GM23338 (cell line): ENCODE data around the gene MARCHF7. TPM values are rescaled to one million over a fixed set of nuclear protein-coding genes. Genes with fewer than 3 reads are reported as not detected.

Source experiments
- ATAC-seq: fragments of 200-7000 bp; cut with Tn5 transposase; 3 replicates; pipeline ENCODE4 v1.9.1; 2020
- DNase-seq: peaks from one replicate; pipeline ENCODE4 v3.0.0-alpha.2; 2015; ENCODE audit warnings: low spot score
- H2AFZ ChIP-seq: fragments of 200-600 bp; sonication (generic); 2 replicates; pipeline ENCODE4 v1.8.0; 2016; ENCODE audit warnings: antibody characterized with exemption, mild to moderate bottlenecking, moderate library complexity
- H3F3A ChIP-seq: fragments of 200-600 bp; sonication (generic); replicated peaks from 2 replicates; pipeline ENCODE4 v1.8.0; 2017; ENCODE audit warnings: antibody characterized with exemption, mixed run types, low read depth
- H3K27ac ChIP-seq: fragments of 200-600 bp; sonication (generic); 2 replicates; pipeline ENCODE4 v1.6.1; 2016; ENCODE audit warnings: low read depth
- H3K27me3 ChIP-seq: fragments of 200-600 bp; sonication (generic); 2 replicates; pipeline ENCODE4 v1.8.0; 2016; ENCODE audit warnings: mild to moderate bottlenecking, mixed run types, moderate library complexity; ENCODE audit not compliant: insufficient read depth
- H3K36me3 ChIP-seq: fragments of 200-600 bp; sonication (generic); 2 replicates; pipeline ENCODE4 v1.8.0; 2016; ENCODE audit warnings: mild to moderate bottlenecking; ENCODE audit not compliant: insufficient read depth
- H3K4me1 ChIP-seq: fragments of 200-600 bp; sonication (generic); 2 replicates; pipeline ENCODE4 v1.8.0; 2016; ENCODE audit warnings: mild to moderate bottlenecking, moderate library complexity; ENCODE audit not compliant: insufficient read depth
- H3K4me2 ChIP-seq: fragments of 200-600 bp; sonication (generic); 2 replicates; pipeline ENCODE4 v1.7.1; 2017; ENCODE audit warnings: mixed run types
- H3K4me3 ChIP-seq: fragments of 200-600 bp; sonication (generic); 2 replicates; pipeline ENCODE4 v1.6.1; 2016; ENCODE audit warnings: mixed run types
- H3K79me2 ChIP-seq: fragments of 200-600 bp; sonication (generic); replicated peaks from 2 replicates; pipeline ENCODE4 v1.8.0; 2017; ENCODE audit warnings: mild to moderate bottlenecking; ENCODE audit not compliant: insufficient read depth
- H3K9me2 ChIP-seq: fragments of 200-600 bp; sonication (generic); 2 replicates; pipeline ENCODE4 v1.8.0; 2017; ENCODE audit not compliant: insufficient read depth
- H4K20me1 ChIP-seq: fragments of 200-600 bp; sonication (generic); replicated peaks from 2 replicates; pipeline ENCODE4 v1.8.0; 2017; ENCODE audit warnings: mild to moderate bottlenecking; ENCODE audit not compliant: insufficient read depth
- H3K27ac Mint-ChIP-seq: 2 replicates; pipeline ENCODE4 v1.8.0; 2020; ENCODE audit warnings: inconsistent platforms, mild to moderate bottlenecking, moderate library complexity, mixed read lengths
- H3K27me3 Mint-ChIP-seq: 3 replicates; pipeline ENCODE4 v1.8.0; 2022; ENCODE audit warnings: low read depth, mild to moderate bottlenecking, moderate library complexity, mixed read lengths, inconsistent platforms; ENCODE audit not compliant: insufficient read depth, poor library complexity
- H3K36me3 Mint-ChIP-seq: 3 replicates; pipeline ENCODE4 v1.8.0; 2021; ENCODE audit warnings: low read depth, mild to moderate bottlenecking, inconsistent platforms, moderate library complexity, mixed read lengths
- H3K4me1 Mint-ChIP-seq: 3 replicates; pipeline ENCODE4 v1.8.0; 2020; ENCODE audit warnings: mild to moderate bottlenecking, inconsistent platforms, mixed read lengths
- H3K4me3 Mint-ChIP-seq: 3 replicates; pipeline ENCODE4 v1.8.0; 2021; ENCODE audit warnings: moderate library complexity, mild to moderate bottlenecking, inconsistent platforms, mixed read lengths
- H3K9me3 Mint-ChIP-seq: 3 replicates; pipeline ENCODE4 v1.8.0; 2020; ENCODE audit warnings: moderate library complexity, mild to moderate bottlenecking, inconsistent platforms, mixed read lengths
- CREB1 ChIP-seq: fragments of 250-450 bp; sonication (Bioruptor Pico); IDR thresholded peaks from 2 replicates; pipeline ENCODE4 v1.5.0; 2020; ENCODE audit warnings: low read depth, mild to moderate bottlenecking, moderate library complexity
- EZH2 ChIP-seq: fragments of 200-600 bp; sonication (generic); IDR thresholded peaks from one replicate; pipeline ENCODE4 v1.8.0; 2017; ENCODE audit warnings: antibody characterized with exemption, mild to moderate bottlenecking, low read depth; ENCODE audit not compliant: unreplicated experiment
- EZH2phosphoT487 ChIP-seq: fragments of 200-600 bp; sonication (generic); IDR thresholded peaks from one replicate; pipeline ENCODE4 v1.8.1; 2018; ENCODE audit warnings: antibody characterized with exemption; ENCODE audit not compliant: unreplicated experiment
- JUNB ChIP-seq: IDR thresholded peaks from one replicate; pipeline ENCODE4 v1.6.1; 2016; ENCODE audit warnings: antibody characterized with exemption; ENCODE audit not compliant: unreplicated experiment
- NANOG ChIP-seq: IDR thresholded peaks from 2 replicates; pipeline ENCODE4 v1.6.1; 2016; ENCODE audit warnings: antibody characterized with exemption, borderline replicate concordance
- POLR2AphosphoS5 ChIP-seq: IDR thresholded peaks from 2 replicates; pipeline ENCODE4 v1.6.1; 2016; ENCODE audit warnings: antibody characterized with exemption, low read depth
- STAT1 ChIP-seq: IDR thresholded peaks from one replicate; pipeline ENCODE4 v1.6.1; 2016; ENCODE audit warnings: antibody characterized with exemption; ENCODE audit not compliant: unreplicated experiment
- ZNF114 ChIP-seq: fragments of 250-450 bp; sonication (Bioruptor Pico); IDR thresholded peaks from 2 replicates; pipeline ENCODE4 v1.5.0; 2020; ENCODE audit warnings: mild to moderate bottlenecking, moderate library complexity
- polyA plus RNA-seq: library from polyadenylated mRNA; unstranded; fragments of >200 nt; fragmentation: Nextera tagmentation; extraction: Ambion mirVana; gene quantifications from 2 replicates; pipeline ENCODE4 v1.2.1, GENCODE V29; 2016
- total RNA-seq: library from RNA; depleted of rRNA; stranded (reverse); fragments of >200 nt; shearing (Covaris generic); gene quantifications from 2 replicates; pipeline ENCODE4 v1.2.3, GENCODE V29; 2014
- TF ChIP-seq, protein P1 (sequence below), 2 experiments: fragments of 200-600 bp in 1 of 2; sonication (generic) in 1 of 2; conservative IDR thresholded peaks; 2 replicates each; pipeline versions ENCODE4 v1.5.1 to v1.6.1; 2016 to 2017; ENCODE audit warnings: antibody characterized with exemption in 2 of 2, low read depth in 2 of 2, mild to moderate bottlenecking in 2 of 2, moderate library complexity in 1 of 2
- TF ChIP-seq, protein P2 (sequence below): IDR thresholded peaks from one replicate; pipeline ENCODE4 v1.6.1; 2018; ENCODE audit warnings: antibody characterized with exemption; ENCODE audit not compliant: unreplicated experiment
- TF ChIP-seq, protein P3 (sequence below): IDR thresholded peaks from 2 replicates; pipeline ENCODE4 v1.6.1; 2016; ENCODE audit warnings: antibody characterized with exemption

Gene MARCHF7
- total and polyA plus RNA-seq, 2 experiments from 2014 or later: 101 to 142 TPM

DNA sequence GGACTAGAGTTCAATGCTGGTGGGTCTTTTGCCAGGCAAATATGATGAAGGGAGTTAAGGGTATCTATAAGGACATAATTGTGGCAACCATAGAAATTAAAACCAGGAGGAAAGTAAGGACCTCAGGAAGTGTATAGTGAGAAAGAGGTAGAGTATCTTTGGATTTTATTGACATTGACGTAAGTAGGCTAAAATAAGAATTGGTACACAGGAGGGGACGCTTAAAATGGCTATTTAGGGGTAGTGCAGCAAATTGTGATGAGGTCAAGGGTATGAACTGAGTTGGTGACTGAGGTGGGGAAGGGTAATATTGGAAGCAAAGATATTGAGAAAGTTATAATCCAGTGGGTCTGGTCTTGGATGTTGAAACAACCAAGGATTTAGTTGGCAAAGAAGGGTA is 42.7 kb downstream of the MARCHF7 start:
- H3K9me2 ChIP-seq: no peaks in the 10 kb centered on the region
- H3K36me3 ChIP-seq: peaks cover 23% of the 10 kb centered on the region; the same call in 1 of the 2 replicates
- no peak overlapping the region for H2AFZ ChIP-seq
- H3F3A ChIP-seq: no peaks in the 10 kb centered on the region; the same call in 1 of the 2 replicates
- no peaks in the 10 kb centered on the region for H3K27me3 ChIP-seq
- H3K27me3 Mint-ChIP-seq: no peaks in the 10 kb centered on the region
- no peak for ATAC-seq
- TF ChIP-seq CREB1: no peak
- TF ChIP-seq EZH2: no peak
- TF ChIP-seq ZNF114: no peak
- no peak for TF ChIP-seq NANOG
- no peak for TF ChIP-seq POLR2AphosphoS5
- no peak for TF ChIP-seq EZH2phosphoT487
- H3K4me1 Mint-ChIP-seq: no peaks in the 10 kb centered on the region; the same call in 2 of the 3 replicates
- no peak overlapping the region for H3K27ac Mint-ChIP-seq
- H3K9me3 Mint-ChIP-seq: no peaks in the 10 kb centered on the region
- H3K36me3 Mint-ChIP-seq: peaks cover 50% of the 10 kb centered on the region
- peaks cover 71% of the 10 kb centered on the region for H3K79me2 ChIP-seq
- peak overlapping the region; percentile 6; the same call in 1 of the 2 replicates for H3K27ac ChIP-seq
- no peak for DNase-seq
- no peaks in the 10 kb centered on the region for H3K4me1 ChIP-seq
- H3K4me3 Mint-ChIP-seq: no peak overlapping the region
- H4K20me1 ChIP-seq: peaks cover 19% of the 10 kb centered on the region
- no peak overlapping the region for H3K4me2 ChIP-seq
- no peak overlapping the region for H3K4me3 ChIP-seq

- H3F3A ChIP-seq: no peaks in the 10 kb centered on the region; the same call in 1 of the 2 replicates
- H3K4me2 ChIP-seq: no peak overlapping the region
- no peaks in the 10 kb centered on the region for H3K27me3 ChIP-seq
- Mint-ChIP-seq H3K4me1 (no peaks in the 10 kb centered on the region; the same call in 2 of the 3 replicates), H3K4me3 (no peak overlapping the region), H3K36me3 (peaks cover 57% of the 10 kb centered on the region), H3K9me3 (no peaks in the 10 kb centered on the region), H3K27ac (no peak overlapping the region), H3K27me3 (no peaks in the 10 kb centered on the region)
- H3K36me3 ChIP-seq: peaks cover 23% of the 10 kb centered on the region; the same call in 1 of the 2 replicates
- DNase-seq: peak; percentile 79
- ATAC-seq: peak; percentile 97
- no peaks in the 10 kb centered on the region for H3K9me2 ChIP-seq
- peaks cover 19% of the 10 kb centered on the region for H4K20me1 ChIP-seq
- TF ChIP-seq ZNF114: no peak
- no peak for TF ChIP-seq JUNB
- TF ChIP-seq, protein P1, sequence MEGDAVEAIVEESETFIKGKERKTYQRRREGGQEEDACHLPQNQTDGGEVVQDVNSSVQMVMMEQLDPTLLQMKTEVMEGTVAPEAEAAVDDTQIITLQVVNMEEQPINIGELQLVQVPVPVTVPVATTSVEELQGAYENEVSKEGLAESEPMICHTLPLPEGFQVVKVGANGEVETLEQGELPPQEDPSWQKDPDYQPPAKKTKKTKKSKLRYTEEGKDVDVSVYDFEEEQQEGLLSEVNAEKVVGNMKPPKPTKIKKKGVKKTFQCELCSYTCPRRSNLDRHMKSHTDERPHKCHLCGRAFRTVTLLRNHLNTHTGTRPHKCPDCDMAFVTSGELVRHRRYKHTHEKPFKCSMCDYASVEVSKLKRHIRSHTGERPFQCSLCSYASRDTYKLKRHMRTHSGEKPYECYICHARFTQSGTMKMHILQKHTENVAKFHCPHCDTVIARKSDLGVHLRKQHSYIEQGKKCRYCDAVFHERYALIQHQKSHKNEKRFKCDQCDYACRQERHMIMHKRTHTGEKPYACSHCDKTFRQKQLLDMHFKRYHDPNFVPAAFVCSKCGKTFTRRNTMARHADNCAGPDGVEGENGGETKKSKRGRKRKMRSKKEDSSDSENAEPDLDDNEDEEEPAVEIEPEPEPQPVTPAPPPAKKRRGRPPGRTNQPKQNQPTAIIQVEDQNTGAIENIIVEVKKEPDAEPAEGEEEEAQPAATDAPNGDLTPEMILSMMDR (conservative IDR thresholded peaks at IDR 0.05; ENCODE audit: low read depth in 2 of 2): peak; percentile 67 to 69
- H3K79me2 ChIP-seq: peaks cover 68% of the 10 kb centered on the region
- H3K4me1 ChIP-seq: no peaks in the 10 kb centered on the region
- H3K27ac ChIP-seq: no peak overlapping the region
- H3K4me3 ChIP-seq: no peak overlapping the region
- no peak overlapping the region for H2AFZ ChIP-seq
Measured at GRCh38 chr2:159755788-159756187, 43.5 kb downstream of the MARCHF7 start.

GRCh38 chr2:159758239-159758638 is 45.9 kb downstream of the MARCHF7 start:
- H3K79me2 ChIP-seq: peaks cover 43% of the 10 kb centered on the region
- no peaks in the 10 kb centered on the region for H3K27me3 ChIP-seq
- no peak overlapping the region for H3K4me2 ChIP-seq
- H3K36me3 ChIP-seq: peaks cover 37% of the 10 kb centered on the region; the same call in 1 of the 2 replicates
- no peaks in the 10 kb centered on the region for H3K4me1 Mint-ChIP-seq
- no peak overlapping the region for H2AFZ ChIP-seq
- H3K4me3 ChIP-seq: no peak overlapping the region
- no peaks in the 10 kb centered on the region for H3K27me3 Mint-ChIP-seq
- H3K27ac ChIP-seq: peak overlapping the region; percentile 22
- H3F3A ChIP-seq: no peaks in the 10 kb centered on the region
- peaks cover 48% of the 10 kb centered on the region for H3K36me3 Mint-ChIP-seq
- DNase-seq (no peak), ATAC-seq (no peak)
- no peaks in the 10 kb centered on the region for H3K9me3 Mint-ChIP-seq
- no peaks in the 10 kb centered on the region for H3K9me2 ChIP-seq
- peaks cover 18% of the 10 kb centered on the region; the same call in 1 of the 2 replicates for H4K20me1 ChIP-seq
- H3K4me3 Mint-ChIP-seq: no peak overlapping the region
- H3K27ac Mint-ChIP-seq: no peak overlapping the region
- no peaks in the 10 kb centered on the region for H3K4me1 ChIP-seq
- no peak for TF ChIP-seq POLR2AphosphoS5
- TF ChIP-seq, protein P1 (conservative IDR thresholded peaks at IDR 0.05; ENCODE audit: low read depth in 2 of 2): no peak
- TF ChIP-seq, protein P2, sequence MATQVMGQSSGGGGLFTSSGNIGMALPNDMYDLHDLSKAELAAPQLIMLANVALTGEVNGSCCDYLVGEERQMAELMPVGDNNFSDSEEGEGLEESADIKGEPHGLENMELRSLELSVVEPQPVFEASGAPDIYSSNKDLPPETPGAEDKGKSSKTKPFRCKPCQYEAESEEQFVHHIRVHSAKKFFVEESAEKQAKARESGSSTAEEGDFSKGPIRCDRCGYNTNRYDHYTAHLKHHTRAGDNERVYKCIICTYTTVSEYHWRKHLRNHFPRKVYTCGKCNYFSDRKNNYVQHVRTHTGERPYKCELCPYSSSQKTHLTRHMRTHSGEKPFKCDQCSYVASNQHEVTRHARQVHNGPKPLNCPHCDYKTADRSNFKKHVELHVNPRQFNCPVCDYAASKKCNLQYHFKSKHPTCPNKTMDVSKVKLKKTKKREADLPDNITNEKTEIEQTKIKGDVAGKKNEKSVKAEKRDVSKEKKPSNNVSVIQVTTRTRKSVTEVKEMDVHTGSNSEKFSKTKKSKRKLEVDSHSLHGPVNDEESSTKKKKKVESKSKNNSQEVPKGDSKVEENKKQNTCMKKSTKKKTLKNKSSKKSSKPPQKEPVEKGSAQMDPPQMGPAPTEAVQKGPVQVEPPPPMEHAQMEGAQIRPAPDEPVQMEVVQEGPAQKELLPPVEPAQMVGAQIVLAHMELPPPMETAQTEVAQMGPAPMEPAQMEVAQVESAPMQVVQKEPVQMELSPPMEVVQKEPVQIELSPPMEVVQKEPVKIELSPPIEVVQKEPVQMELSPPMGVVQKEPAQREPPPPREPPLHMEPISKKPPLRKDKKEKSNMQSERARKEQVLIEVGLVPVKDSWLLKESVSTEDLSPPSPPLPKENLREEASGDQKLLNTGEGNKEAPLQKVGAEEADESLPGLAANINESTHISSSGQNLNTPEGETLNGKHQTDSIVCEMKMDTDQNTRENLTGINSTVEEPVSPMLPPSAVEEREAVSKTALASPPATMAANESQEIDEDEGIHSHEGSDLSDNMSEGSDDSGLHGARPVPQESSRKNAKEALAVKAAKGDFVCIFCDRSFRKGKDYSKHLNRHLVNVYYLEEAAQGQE: no peak
- TF ChIP-seq STAT1: no peak
- TF ChIP-seq EZH2: no peak
- TF ChIP-seq, protein P3, sequence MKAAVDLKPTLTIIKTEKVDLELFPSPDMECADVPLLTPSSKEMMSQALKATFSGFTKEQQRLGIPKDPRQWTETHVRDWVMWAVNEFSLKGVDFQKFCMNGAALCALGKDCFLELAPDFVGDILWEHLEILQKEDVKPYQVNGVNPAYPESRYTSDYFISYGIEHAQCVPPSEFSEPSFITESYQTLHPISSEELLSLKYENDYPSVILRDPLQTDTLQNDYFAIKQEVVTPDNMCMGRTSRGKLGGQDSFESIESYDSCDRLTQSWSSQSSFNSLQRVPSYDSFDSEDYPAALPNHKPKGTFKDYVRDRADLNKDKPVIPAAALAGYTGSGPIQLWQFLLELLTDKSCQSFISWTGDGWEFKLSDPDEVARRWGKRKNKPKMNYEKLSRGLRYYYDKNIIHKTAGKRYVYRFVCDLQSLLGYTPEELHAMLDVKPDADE: no peak
- no peak for TF ChIP-seq ZNF114
- no peak for TF ChIP-seq CREB1
